Measurements from ENCODE around the gene ATXN7L2. TPM values are rescaled to one million over a fixed set of nuclear protein-coding genes. Genes with fewer than 3 reads are reported as not detected.
"Not testable (repeated sequence)": the region's sequence is repeated elsewhere in the genome, so short reads cannot be mapped to it uniquely, and the experiment has no call there.

Gene ATXN7L2
- total and polyA plus RNA-seq, 7 donors = 4.4 to 14.1 (median 5.2) TPM

GRCh38 chr1:109468061-109468460 lies 15.6 kb upstream of the ATXN7L2 start:
- Histone ChIP-seq H3K27me3 (ENCODE audit: insufficient read depth in 3 of 3, low read length in 2 of 3) (no peaks in the 10 kb centered on the region), H3K4me1 (peaks cover 44% of the 10 kb centered on the region), H3K9me3 (no peaks in the 10 kb centered on the region), H3K4me3 (peak overlapping the region; percentile 87), H3K27ac (peak overlapping the region; percentile 97), H3K36me3 (ENCODE audit: insufficient read depth in 1 of 2, low read depth in 1 of 2) (no peaks in the 10 kb centered on the region)
- TF ChIP-seq CTCF (IDR thresholded peaks at IDR 0.05) = no peak
- intact Hi-C loops (cut with DNase I) = loop anchor here in 1 of 2 donors (5.0 kb wide), 1 partner anchor 41 kb away; the partner anchor contains the start of gene PSMA5
- WGBS, 3 donors = 48 to 58% (median 57%) methylated on average over 1 of the region's 1 CpG
- DNase-seq = no peak
- ATAC-seq = no peak

GRCh38 chr1:109468903-109469302 lies 14.8 kb upstream of the ATXN7L2 start:
- no peaks in the 10 kb centered on the region for H3K27me3 ChIP-seq (ENCODE audit: insufficient read depth in 3 of 3, low read length in 2 of 3)
- 17 to 34% (median 25%) methylated on average over 2 of the region's 2 CpGs for whole genome bisulfite sequencing, 3 donors

GRCh38 chr1:109470245-109470644 lies 13.5 kb upstream of the ATXN7L2 start:
- H3K9me3 ChIP-seq = no peaks in the 10 kb centered on the region
- H3K27ac ChIP-seq = peak overlapping the region; percentile 97
- DNase-seq (no peak), ATAC-seq (peak in 2 of 4 donors; percentile 21 to 28)
- peak overlapping the region; percentile 87 for H3K4me3 ChIP-seq
- H3K4me1 ChIP-seq = peaks cover 63% of the 10 kb centered on the region
- intact Hi-C loops (cut with DNase I) = loop anchor here in 1 of 2 donors (2.0 kb wide), 1 partner anchor 43 kb away; the partner anchor contains the start of gene PSMA5
- peaks cover 0 to 13% of the 10 kb centered on the region in 2 donors for H3K36me3 ChIP-seq (ENCODE audit: insufficient read depth in 1 of 2, low read depth in 1 of 2)
- WGBS, 3 donors = 11 to 36% (median 19%) methylated on average over 5 to 6 of the region's 6 CpGs
- no peaks in the 10 kb centered on the region for H3K27me3 ChIP-seq (ENCODE audit: insufficient read depth in 3 of 3, low read length in 2 of 3)
- no peak for TF ChIP-seq CTCF (IDR thresholded peaks at IDR 0.05)

More at GRCh38 chr1:109468903-109469302, 14.8 kb upstream of the ATXN7L2 start:
- peaks cover 53% of the 10 kb centered on the region for H3K4me1 ChIP-seq
- DNase-seq (no peak), ATAC-seq (no peak)
- peak overlapping the region; percentile 87 for H3K4me3 ChIP-seq
- TF ChIP-seq CTCF (IDR thresholded peaks at IDR 0.05) = no peak
- H3K27ac ChIP-seq = peak overlapping the region; percentile 97
- no peaks in the 10 kb centered on the region for H3K36me3 ChIP-seq (ENCODE audit: insufficient read depth in 1 of 2, low read depth in 1 of 2)
- intact Hi-C loops (cut with DNase I) = loop anchor here in 1 of 2 donors (5.0 kb wide), 1 partner anchor 42 kb away; the partner anchor contains the start of gene PSMA5
- no peaks in the 10 kb centered on the region for H3K9me3 ChIP-seq

GRCh38 chr1:109472779-109473178 lies 10.9 kb upstream of the ATXN7L2 start:
- intact Hi-C loops (cut with DNase I) = no loop called here
- H3K9me3 ChIP-seq = no peaks in the 10 kb centered on the region
- H3K4me3 ChIP-seq = peak overlapping the region; percentile 18
- 21 to 26% (median 25%) methylated on average over 3 of the region's 3 CpGs for WGBS, 3 donors
- H3K27me3 ChIP-seq (ENCODE audit: insufficient read depth in 3 of 3, low read length in 2 of 3) = no peaks in the 10 kb centered on the region
- ATAC-seq = peak in 3 of 4 donors; percentile 31 to 62 (median 51)
- no peak for TF ChIP-seq CTCF (IDR thresholded peaks at IDR 0.05)
- H3K27ac ChIP-seq = peak overlapping the region; percentile 97
- H3K4me1 ChIP-seq = peaks cover 69% of the 10 kb centered on the region
- peaks cover 0 to 37% of the 10 kb centered on the region in 2 donors for H3K36me3 ChIP-seq (ENCODE audit: insufficient read depth in 1 of 2, low read depth in 1 of 2)
- DNase-seq = no peak

- ATAC-seq (peak; percentile 55 to 69 (median 66)), DNase-seq (peak in 1 of 2 donors; percentile 69)
- intact Hi-C loops (cut with DNase I); H3K27me3 ChIP-seq (ENCODE audit: insufficient read depth in 3 of 3, low read length in 2 of 3); H3K9me3 ChIP-seq: not testable (repeated sequence)
- Histone ChIP-seq H3K27ac (peak overlapping the region; percentile 97), H3K36me3 (ENCODE audit: insufficient read depth in 1 of 2, low read depth in 1 of 2) (peaks cover 0 to 44% of the 10 kb centered on the region in 2 donors), H3K4me3 (peak overlapping the region; percentile 18), H3K4me1 (peaks cover 63% of the 10 kb centered on the region)
- 44 to 70% (median 57%) methylated on average over 12 of the region's 12 CpGs for WGBS, 3 donors
Observed at GRCh38 chr1:109473284-109474057, 10.2 kb upstream of the ATXN7L2 start.

Data from psoas muscle (tissue), 8 donors.